Transverse colon (tissue), 4 donors: ENCODE data around the gene OSCAR. TPM values are rescaled to one million over a fixed set of nuclear protein-coding genes. Genes with fewer than 3 reads are reported as not detected.
A peak's percentile ranks its signal among the peaks of the same experiment; 100 is the strongest.

ENCODE experiments used
- DNase-seq: peaks from one replicate; pipeline ENCODE4 v3.0.0-alpha.2; 2019
- H3K27ac ChIP-seq, 4 donors: fragments of 200-600 bp; sonication (generic); 2 replicates each; pipeline ENCODE4 v1.5.1; 2016 to 2018; ENCODE audit warnings: inconsistent platforms in 4 of 4
- H3K27me3 ChIP-seq: fragments of 200-600 bp; sonication (generic); 2 replicates; pipeline ENCODE4 v1.5.1; 2017; ENCODE audit warnings: inconsistent platforms
- H3K36me3 ChIP-seq, 4 donors: fragments of 200-600 bp; sonication (generic); 2 replicates each; pipeline ENCODE4 v1.5.1; 2017 to 2019; ENCODE audit warnings: inconsistent platforms in 4 of 4
- H3K4me1 ChIP-seq, 4 donors: fragments of 200-600 bp; sonication (generic); 2 replicates each; pipeline ENCODE4 v1.5.1; 2017 to 2020; ENCODE audit warnings: inconsistent platforms in 4 of 4
- H3K4me3 ChIP-seq, 4 donors: fragments of 200-600 bp; sonication (generic); 1 replicate in 1 of 4; 2 replicates in 3 of 4; pipeline versions ENCODE4 v1.5.1 to v1.6.1; 2017 to 2019; ENCODE audit warnings: inconsistent platforms in 4 of 4
- H3K9me3 ChIP-seq, 2 donors: fragments of 200-600 bp; sonication (generic); 2 replicates each; pipeline ENCODE4 v1.5.1; 2017 to 2019; ENCODE audit warnings: inconsistent platforms in 2 of 2
- EP300 ChIP-seq: sonication (generic); formaldehyde crosslinking; IDR thresholded peaks from one replicate; pipeline ENCODE4 v1.6.1; 2017; ENCODE audit warnings: antibody characterized with exemption, low read depth
- POLR2A ChIP-seq: fragments of 450-650 bp; IDR thresholded peaks from one replicate; pipeline ENCODE4 v1.6.1; 2016; ENCODE audit warnings: antibody characterized with exemption, mild to moderate bottlenecking, moderate library complexity
- POLR2AphosphoS5 ChIP-seq, 3 donors: sonication (generic); formaldehyde crosslinking; IDR thresholded peaks; one replicate each; pipeline ENCODE4 v1.6.1; 2016; ENCODE audit warnings: antibody characterized with exemption in 3 of 3
- WGBS, 2 donors: methylation state at CpG; one replicate each; pipeline ENCODE4 v1.1.5; 2018; ENCODE audit warnings: low coverage in 1 of 2; 5-methylcytosine and 5-hydroxymethylcytosine counted together
- in situ Hi-C, 4 donors: fragments of 200-750 bp; cut with MboI; loops; one replicate each; pipeline versions ENCODE4 v1.15.0 to v1.15.1; 2017; ENCODE audit warnings: low sequenced_read_pairs in 3 of 4, low pct_ligation_motif_present in 1 of 4, low pct_unique_long_range_greater_than_20kb in 1 of 4
- intact Hi-C: fragments of 100-400 bp; cut with DNase I; formaldehyde crosslinking; loops from one replicate; pipeline ENCODE4 v1.15.1; 2023; ENCODE audit warnings: low total_unique reads
- total RNA-seq, 4 donors: library from RNA; depleted of rRNA; stranded (reverse); fragments of >200 nt; gene quantifications; one replicate each; pipeline ENCODE4 v1.1.0, GENCODE V29; 2016
- TF ChIP-seq, protein P1 (sequence below), 5 experiments: fragments of 200-600 bp in 3 of 5; fragments of 450-650 bp in 2 of 5; sonication (generic) in 3 of 5; IDR thresholded peaks; 1 replicate in 2 of 5; 2 replicates in 3 of 5; pipeline ENCODE4 v1.5.1; 2016 to 2017; ENCODE audit warnings: antibody characterized with exemption in 5 of 5, inconsistent platforms in 3 of 5, mild to moderate bottlenecking in 2 of 5, moderate library complexity in 1 of 5

OSCAR gene
- total RNA-seq, 4 donors from 2014 or later = 0.27 to 3.2 (median 0.75) TPM; not detected in 1

DNA sequence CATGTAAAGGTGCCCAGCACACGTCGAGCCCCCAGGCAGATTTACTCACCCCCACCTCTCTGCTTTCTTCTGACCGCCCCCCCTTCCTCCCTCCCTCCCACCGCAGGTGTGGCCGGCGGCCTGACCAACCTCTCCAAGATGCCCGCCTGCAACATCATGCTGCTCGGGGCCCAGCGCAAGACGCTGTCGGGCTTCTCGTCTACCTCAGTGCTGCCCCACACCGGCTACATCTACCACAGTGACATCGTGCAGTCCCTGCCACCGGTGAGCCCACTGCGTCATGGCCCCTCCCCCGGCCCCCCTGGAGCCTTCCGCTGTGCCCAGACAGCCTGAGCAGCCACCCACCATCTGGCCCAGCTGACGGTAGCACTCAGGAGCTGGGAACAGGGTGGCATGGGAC lies 23.8 kb upstream of the OSCAR start:
- H3K4me3 ChIP-seq = no peak overlapping the region
- TF ChIP-seq EP300 (no peak), POLR2AphosphoS5 (IDR thresholded peaks at IDR 0.05) (no peak), POLR2A (no peak)
- TF ChIP-seq, protein P1, sequence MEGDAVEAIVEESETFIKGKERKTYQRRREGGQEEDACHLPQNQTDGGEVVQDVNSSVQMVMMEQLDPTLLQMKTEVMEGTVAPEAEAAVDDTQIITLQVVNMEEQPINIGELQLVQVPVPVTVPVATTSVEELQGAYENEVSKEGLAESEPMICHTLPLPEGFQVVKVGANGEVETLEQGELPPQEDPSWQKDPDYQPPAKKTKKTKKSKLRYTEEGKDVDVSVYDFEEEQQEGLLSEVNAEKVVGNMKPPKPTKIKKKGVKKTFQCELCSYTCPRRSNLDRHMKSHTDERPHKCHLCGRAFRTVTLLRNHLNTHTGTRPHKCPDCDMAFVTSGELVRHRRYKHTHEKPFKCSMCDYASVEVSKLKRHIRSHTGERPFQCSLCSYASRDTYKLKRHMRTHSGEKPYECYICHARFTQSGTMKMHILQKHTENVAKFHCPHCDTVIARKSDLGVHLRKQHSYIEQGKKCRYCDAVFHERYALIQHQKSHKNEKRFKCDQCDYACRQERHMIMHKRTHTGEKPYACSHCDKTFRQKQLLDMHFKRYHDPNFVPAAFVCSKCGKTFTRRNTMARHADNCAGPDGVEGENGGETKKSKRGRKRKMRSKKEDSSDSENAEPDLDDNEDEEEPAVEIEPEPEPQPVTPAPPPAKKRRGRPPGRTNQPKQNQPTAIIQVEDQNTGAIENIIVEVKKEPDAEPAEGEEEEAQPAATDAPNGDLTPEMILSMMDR (IDR thresholded peaks at IDR 0.05) = no peak
- H3K27ac ChIP-seq = no peak overlapping the region
- intact Hi-C loops (loop anchor here (5.0 kb wide), 1 partner anchor 1148 kb away; no protein-coding TSS in a partner anchor), in situ Hi-C loops (no loop called here)
- no peaks in the 10 kb centered on the region for H3K27me3 ChIP-seq
- no peaks in the 10 kb centered on the region for H3K4me1 ChIP-seq
- WGBS, 2 donors = 93% methylated on average over 18 of the region's 19 CpGs; no CpG with 5 or more reads in 1 of the 2 donors
- peaks cover 0 to 79% (median 14%) of the 10 kb centered on the region in 4 donors for H3K36me3 ChIP-seq
- DNase-seq = no peak
- H3K9me3 ChIP-seq = no peaks in the 10 kb centered on the region

DNA sequence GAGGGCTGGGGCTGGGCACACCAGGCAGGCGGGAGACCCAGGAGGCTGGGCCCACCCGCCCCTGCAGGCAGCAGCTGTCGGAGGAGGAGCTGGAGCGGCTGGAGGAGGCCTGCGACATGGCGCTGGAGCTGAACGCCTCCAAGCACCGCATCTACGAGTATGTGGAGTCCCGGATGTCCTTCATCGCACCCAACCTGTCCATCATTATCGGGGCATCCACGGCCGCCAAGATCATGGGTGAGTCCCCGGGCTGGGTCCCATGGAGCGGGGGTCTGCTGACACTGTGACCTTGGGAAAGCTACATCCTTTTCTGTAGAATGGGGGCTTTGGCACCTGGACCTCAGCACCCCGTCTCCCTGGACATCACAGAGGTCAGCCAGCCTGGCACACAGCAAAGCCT lies 23.1 kb upstream of the OSCAR start:
- TF ChIP-seq, protein P1 (IDR thresholded peaks at IDR 0.05) = no peak
- TF ChIP-seq POLR2A (no peak), EP300 (no peak)
- H3K27me3 ChIP-seq = no peaks in the 10 kb centered on the region
- H3K36me3 ChIP-seq = peaks cover 0 to 75% (median 12%) of the 10 kb centered on the region in 4 donors
- no peaks in the 10 kb centered on the region for H3K4me1 ChIP-seq
- H3K4me3 ChIP-seq = no peak overlapping the region
- intact Hi-C loops = loop anchor here (5.0 kb wide), 1 partner anchor 1149 kb away; no protein-coding TSS in a partner anchor
- WGBS, 2 donors = 92% methylated on average over 17 of the region's 17 CpGs; no CpG with 5 or more reads in 1 of the 2 donors
- H3K9me3 ChIP-seq = no peaks in the 10 kb centered on the region
- no peak for DNase-seq
- H3K27ac ChIP-seq = no peak overlapping the region
- in situ Hi-C loops = no loop called here

DNA sequence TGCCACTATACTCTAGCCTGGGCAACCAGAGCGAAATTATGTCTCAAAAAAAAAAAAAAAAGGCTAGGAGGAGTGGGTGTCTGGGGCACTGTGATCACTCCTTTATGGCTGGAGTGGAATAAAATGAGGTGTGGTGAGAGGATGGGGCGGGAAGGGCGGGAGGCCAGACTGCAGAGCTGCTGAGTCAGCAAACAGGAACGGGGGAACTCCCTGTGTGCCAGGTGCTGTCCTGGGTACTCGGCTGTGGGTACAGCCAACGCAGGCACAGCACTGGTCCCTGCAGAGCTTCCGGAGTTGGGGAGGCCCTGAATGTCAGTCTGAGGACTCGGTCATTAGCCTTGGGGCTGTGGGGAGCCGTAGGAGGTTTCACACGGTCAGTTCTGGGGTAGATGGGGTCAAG lies 20.7 kb upstream of the OSCAR start:
- peak; percentile 54 for DNase-seq
- Histone ChIP-seq H3K4me1 (peaks cover 5 to 9% (median 7%) of the 10 kb centered on the region in 4 donors), H3K27ac (no peak overlapping the region), H3K36me3 (peaks cover 0 to 57% (median 13%) of the 10 kb centered on the region in 4 donors), H3K27me3 (no peaks in the 10 kb centered on the region), H3K9me3 (no peaks in the 10 kb centered on the region), H3K4me3 (no peak overlapping the region)
- intact Hi-C loops (loop anchor here (5.0 kb wide), 1 partner anchor 1151 kb away; no protein-coding TSS in a partner anchor), in situ Hi-C loops (no loop called here)
- TF ChIP-seq POLR2AphosphoS5 (IDR thresholded peaks at IDR 0.05) (no peak), EP300 (no peak), POLR2A (no peak)
- TF ChIP-seq, protein P1 (IDR thresholded peaks at IDR 0.05) = no peak
- WGBS, 2 donors = 42 to 61% methylated on average over 2 to 10 of the region's 10 CpGs

DNA sequence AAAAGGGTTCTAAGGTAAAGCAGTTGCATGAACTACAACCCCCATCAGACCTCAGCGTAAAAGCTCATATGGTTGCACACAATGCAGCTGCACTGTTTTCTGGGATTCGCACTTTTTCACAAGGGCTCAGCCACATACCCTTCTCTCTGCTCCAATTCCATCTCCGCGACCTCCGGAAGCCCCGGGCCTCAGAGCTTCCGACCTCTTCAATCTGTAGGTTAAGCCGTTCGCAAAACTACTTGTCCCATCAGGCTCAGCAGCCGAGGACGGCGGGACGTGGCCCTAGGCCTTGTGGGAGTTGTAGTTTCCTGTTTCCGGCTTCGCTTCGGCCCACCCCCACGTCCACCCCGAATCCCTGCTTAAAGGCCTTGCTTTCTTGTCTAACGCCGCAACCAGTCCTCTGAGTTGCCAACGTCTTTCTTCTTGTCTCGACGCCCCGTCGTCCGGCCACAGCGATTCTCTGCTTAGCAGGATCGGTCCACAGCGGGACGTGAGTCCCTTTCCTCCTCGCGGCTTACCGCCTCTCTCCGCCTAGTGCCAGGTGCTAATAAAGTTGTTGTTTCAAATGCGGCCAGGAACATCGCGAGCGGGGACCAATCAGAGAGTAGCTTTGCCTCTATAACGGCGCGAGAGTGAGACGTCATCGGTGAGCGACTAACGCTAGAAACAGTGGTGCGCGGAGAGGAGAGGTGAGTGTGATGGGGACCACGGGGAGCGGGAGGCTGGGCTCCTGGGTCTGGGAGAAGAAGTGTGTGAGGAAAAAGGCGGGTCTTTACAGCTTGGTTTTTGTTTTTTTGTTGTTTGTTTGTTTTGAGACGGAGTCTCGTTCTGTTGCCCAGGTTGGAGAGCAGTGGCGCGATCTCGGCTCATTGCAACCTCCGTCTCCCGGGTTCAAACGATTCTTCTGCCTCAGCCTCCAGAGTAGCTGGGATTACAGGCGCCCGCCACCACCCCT lies 14.8 kb upstream of the OSCAR start, which contains the start of the genes PRPF31 and TFPT:
PRPF31 (plus strand) TSS at position 646 of the 955 bp plus-strand sequence. CDS start 2,525 bp downstream, outside the sequence.
TFPT (minus strand) TSS at position 549 of the 955 bp plus-strand sequence; CDS start at position 161, 388 bp downstream.
- Histone ChIP-seq H3K27me3 (no peaks in the 10 kb centered on the region), H3K27ac (peak within 1 kb of the TSS; percentile 85 to 95 (median 94)), H3K4me3 (peak within 1 kb of the TSS; percentile 64 to 99 (median 72)), H3K36me3 (peaks cover 0 to 14% (median 3%) of the 10 kb centered on the region in 4 donors), H3K9me3 (no peaks in the 10 kb centered on the region), H3K4me1 (peaks cover 16 to 28% (median 21%) of the 10 kb centered on the region in 4 donors)
- WGBS, 2 donors = 0% methylated on average over 24 to 60 of the region's 60 CpGs
- in situ Hi-C loops (no loop called here), intact Hi-C loops (no loop called here)
- DNase-seq = peak; percentile 97
- TF ChIP-seq EP300 (no peak), POLR2AphosphoS5 (IDR thresholded peaks at IDR 0.05) (peak; percentile 85 to 96 (median 92)), POLR2A (peak; percentile 73)
- TF ChIP-seq, protein P1 (IDR thresholded peaks at IDR 0.05) = peak in 1 of 5 experiments; percentile 24
